Stimulated activated CD4-positive, alpha-beta T cell treated with anti-CD3 and anti-CD28 coated beads, Interleukin-12 subunit alpha, Interleukin-12 subunit beta, amount 100 ng/mL, for 24 hours (primary cell): ENCODE data around the gene SMPD1.

ENCODE experiments used
- DNase-seq, 2 experiments: peaks; one replicate each; pipeline ENCODE4 v3.0.0-alpha.2; 2020; ENCODE audit warnings: low read depth in 2 of 2

The SMPD1 gene

DNA sequence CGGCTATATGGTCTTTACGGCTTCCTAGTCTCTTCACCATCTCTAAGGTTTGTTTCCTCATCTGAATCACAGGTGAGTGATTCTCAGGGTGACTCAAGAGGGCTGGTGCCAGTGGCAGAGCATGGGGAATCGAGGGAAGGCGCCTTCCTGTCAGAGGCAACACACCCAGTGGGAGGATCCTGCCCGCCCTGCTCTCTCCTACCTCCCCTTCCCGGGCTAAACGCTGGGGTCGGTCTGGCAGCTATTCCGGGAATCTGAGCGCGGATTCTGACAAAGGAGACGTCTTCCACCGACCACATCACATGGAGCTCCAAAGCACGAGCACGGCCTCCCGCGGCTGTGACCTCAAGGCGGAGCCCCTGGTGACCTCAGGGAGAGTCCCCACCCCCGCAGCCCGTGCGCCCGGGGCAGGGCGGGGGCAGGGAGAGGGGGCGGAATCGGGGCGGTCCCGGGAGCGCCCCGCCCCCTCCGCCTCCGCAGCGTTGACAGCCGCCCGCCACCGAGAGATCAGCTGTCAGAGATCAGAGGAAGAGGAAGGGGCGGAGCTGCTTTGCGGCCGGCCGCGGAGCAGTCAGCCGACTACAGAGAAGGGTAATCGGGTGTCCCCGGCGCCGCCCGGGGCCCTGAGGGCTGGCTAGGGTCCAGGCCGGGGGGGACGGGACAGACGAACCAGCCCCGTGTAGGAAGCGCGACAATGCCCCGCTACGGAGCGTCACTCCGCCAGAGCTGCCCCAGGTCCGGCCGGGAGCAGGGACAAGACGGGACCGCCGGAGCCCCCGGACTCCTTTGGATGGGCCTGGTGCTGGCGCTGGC is at the start of gene SMPD1:
Gene SMPD1 (plus strand): TSS at position 570 of the 813 bp plus-strand sequence. CDS start 125 bp downstream, at position 695.
- DNase-seq, result peak; percentile 86

DNA sequence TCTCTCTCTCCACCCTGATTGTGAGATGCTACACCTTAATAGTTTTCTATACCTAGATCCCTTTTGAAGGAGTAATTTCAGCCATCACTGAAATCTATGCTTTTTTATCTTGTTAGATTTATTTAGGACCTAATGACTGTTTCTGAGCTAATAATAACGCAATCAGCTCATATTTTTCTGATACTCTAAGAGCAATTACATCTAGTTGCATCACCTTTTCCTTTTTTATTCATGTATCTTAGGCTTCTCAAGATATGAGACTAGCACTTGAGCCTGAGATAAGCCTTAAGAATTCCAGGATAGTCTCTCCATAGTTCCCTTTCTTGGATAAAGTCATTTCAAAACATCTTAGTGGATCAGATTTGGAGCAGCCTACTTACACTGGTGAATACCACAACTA is 44.9 kb upstream of the SMPD1 start:
- no peak for DNase-seq

DNA sequence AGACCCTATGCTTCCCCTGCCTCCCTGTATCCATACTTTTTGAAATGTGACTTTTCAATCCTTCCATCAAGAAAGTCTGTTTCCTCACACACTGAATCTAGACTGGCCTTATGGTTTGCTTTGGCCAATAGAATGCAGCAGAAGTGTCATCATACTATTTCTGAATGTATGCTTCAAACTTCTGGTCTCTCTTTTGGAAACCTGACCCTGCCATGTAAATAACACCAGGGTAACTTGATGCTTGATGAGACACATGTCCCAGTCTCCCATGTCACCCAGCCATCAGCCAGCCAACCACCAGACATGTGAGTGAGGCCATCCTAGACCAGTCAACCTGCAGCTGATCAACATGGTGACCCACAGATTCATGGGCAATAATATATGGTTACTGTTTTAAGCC is 40.2 kb upstream of the SMPD1 start:
- DNase-seq, result no peak

DNA sequence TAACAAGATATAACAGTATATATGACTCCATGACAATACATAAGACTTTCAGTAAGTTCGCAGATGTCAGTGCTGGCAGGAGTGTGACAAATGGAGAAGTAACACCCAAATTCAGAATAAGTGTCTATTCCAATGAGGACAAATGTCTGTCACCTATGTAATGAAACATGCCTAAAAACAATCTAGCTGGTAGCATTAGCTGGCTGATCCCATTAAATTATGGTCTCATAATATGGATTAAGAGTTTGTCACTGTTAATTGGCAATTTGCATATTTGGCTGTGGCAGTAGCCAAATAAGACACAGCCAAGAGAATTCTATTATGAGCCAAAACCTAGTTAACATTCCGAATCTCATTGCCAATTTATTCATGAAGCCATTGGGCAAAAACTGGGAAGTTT is 39.8 kb upstream of the SMPD1 start:
- DNase-seq, result no peak

DNA sequence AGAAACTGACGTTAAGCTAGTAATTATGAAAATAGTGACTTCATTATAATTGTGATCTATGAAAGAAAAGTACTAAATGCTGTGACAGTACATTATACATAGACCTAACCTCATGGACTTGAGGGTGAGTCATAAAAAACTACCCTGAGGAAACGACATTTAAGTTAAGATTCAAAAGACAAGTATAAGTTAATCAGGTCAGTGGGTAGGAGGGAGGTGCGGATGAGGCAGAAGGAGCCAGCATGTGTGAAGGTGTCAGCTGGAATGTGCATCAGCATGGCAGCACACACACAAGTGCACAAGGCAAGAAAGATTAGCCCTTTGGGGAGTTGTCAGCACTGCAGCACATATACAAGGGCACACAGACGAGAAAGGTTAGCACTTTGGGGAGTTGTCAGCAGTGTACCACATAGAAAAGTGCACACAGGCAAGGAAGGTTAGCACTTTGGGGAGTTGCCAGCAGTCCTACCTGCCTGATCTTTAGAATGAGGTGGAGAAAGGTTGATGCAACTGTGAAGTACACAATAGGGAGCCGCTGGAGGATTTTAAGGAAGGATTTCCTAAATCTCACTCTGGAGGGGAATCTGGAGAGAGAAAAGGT is 38.4 kb upstream of the SMPD1 start:
- DNase-seq, result peak in 1 of 2 experiments; percentile 9

DNA sequence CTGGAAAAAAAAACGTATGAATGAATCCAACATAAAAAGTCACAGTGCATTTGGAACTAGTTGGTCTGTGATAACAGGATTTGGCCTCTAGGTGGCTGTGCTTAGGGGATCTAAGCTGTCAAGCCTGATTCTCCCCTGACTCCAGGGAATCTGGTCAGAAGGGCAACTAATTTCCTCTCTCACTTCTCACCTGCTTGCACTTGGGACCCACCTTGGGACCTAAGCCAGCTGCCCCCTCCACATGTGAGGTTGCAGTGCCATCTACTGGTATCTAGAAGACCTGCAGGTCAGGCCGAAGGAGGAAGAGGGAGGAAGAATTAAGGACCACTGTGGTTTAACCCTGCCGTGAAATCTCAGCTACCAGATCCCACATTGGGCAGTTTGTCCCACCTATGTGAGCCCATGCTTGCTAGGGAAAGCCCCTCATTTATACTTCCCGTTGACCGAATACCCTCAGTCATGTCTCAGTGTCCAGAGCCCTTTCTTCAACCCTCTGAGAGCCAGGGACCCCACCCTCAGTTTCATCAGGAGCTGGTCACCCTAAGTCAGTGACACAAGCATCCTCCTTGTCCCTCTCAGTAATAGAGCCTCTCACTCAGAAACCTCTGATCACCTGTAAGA is 36.8 kb upstream of the SMPD1 start:
- DNase-seq, result peak; percentile 34 to 44

DNA sequence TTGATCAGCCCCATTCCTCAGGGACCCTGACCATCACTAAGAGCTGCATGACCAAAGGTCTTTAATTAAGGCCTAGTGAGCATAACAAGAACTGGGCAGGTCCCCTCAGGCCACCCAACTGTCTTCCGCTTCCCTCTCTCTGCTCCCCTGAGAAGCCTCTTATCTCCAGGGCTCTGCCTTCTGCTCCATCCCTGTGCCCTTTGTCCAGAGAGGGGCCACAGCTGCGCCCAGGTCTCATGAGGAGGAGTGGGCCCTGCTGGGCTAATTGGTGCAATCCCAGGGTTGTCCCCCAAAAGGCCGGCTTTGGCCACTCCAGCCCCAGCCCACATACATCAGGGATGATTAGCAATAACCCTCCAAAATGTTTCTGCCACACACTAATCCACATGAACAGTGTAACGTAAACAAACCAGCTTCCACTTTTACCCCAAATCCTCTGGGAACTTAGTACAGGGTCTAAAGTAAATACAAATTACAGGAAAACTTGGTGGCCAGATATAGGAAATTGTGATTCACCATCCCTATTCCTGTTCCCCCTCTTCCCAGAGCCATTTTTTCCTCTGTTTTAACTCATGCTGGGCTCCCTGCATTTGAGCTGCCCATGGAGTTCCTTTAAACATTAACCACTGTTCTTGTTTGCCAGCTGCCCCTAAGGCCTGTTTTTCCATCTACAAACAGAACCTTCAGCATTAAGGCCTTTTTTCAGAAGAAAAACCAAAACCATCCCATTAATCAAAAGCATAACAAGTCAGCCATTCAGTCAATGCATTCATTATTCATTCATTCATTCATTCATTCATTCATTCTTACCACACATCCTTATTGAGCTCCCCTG is 35.4 kb upstream of the SMPD1 start:
- no peak for DNase-seq

DNA sequence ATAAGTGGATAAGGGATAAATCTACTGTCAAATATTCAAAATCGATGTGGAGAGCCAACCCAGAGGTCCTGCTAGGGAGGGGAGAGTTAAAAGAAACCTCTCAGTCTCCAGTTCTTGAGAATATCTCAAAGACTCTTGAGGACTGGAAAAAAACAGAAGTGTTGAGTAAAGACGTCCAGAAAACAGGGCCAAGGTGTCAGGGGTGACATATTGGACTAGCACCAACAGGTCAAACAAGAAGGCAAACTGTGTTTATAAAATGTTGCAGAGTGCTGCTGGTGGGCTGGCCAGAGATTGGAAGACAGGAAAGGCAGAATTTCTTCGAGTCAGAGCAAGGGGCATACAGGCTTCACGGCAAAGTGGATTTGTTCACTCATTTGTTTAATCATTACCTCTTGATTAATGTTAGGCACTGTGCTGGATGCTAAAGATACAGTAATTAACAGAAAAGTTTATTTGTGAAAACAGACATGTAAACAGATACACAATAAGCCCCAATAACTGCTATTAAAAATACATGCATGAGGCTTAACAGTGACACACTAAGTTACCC is 33.7 kb upstream of the SMPD1 start:
- no peak for DNase-seq

DNA sequence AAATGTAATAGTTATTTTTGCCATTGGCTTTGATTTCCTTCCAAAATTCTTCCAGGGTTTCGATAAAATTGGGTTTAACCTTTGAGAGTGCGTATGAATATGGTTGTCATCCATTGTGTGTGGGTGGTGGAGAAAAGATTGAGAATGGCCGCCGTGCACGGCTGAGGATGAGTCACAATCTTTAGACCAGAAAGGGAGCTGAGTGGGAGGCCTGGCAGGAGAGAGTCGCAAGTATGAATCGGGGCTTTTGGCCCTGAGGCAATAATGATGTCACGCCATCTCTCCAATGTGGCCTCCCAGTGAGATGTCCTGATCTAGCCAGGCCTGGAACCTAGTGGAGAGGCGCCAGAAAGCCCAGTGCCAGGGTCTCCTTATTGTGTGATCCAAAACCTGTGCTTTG is 33.1 kb upstream of the SMPD1 start:
- DNase-seq, result peak in 1 of 2 experiments; percentile 44

DNA sequence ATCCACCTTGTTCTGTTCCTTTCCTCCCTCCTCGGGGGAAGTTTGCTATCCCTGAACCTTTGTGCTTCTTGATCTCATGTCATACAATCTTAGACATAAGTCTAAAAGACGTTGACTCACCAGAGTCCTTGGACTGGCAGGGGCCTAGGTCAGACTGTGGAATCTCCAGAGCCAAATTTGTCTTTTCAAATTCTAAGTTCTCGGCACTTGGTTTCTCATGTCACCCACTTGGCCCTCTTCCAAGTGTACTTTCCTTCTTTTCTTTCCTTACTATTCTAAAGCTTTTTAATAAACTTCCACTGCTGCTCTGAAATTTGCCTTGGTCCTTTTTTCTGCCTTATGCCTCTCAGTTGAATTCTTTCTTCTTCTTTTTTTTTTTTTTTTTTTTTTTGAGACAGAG is 30.1 kb upstream of the SMPD1 start:
- DNase-seq, result no peak

DNA sequence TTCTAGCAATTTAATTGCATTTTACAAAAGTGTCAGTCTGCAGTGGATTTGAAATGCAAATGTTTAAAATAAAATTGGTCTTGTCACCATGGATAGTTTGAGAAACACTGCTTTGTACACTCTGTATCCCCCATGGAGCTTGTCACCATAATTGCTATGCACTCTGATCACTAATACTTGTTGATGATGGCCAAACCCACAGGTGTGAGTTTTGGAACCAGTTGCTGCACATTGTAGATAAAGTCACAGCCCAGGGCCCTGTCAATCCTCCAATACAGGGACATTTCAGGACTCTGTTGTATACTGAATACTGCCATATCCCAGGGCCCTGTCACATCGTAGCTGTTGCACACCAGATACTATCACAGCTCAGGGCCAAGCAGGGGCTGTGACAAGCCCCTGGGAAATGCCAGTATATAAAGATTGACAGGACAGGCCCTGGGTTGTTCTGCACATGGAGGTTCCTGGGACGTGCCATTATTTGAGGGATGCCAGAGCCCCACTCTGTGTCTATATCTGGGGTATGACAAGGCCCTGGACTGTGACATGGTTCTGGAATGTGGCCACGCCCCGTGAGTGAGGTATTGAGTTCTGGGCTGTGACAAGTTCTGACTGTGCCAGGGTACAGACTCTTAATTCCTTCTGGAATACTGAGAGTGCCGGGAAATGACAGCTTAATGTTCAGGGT is 27.9 kb upstream of the SMPD1 start:
- DNase-seq, result no peak

DNA sequence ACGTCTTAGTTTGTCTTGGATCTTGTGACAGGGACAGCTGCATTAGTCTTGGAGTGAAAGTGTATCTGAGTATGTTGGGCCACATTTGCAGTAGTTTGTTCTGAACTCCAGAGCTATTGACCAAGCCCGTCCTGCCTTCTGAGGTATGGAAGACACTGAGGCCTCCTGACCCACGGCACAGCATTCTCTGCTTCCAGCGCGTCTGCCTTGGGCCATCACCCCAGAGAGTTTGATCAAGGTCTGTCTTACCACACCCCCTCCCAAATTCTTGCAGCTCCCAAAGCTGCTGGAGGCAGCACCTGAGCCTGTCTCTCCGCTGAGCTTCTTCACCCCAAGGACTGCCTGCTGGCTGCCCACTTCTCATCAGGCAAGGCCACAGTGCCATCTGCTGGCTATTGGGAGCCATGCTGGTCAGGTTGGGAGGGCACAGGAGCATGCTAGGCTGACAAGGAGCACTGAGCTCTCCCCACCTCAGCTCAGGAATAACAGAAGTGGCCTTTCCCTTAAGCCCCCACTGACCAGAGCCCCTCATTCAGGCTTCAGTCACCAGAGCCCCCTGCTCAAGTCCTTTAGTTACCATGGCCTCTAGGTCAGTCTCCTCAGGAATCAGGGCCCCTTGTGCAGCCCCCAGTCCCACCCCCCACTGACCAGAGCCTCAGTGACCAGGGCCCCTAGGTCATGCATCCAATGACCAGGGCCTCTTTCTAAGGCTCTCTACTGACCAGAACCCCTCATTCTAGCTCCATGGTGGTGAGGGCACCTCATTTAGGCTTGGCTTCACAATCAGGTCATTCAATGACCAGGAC is 27.2 kb upstream of the SMPD1 start:
- peak; percentile 52 to 69 for DNase-seq

DNA sequence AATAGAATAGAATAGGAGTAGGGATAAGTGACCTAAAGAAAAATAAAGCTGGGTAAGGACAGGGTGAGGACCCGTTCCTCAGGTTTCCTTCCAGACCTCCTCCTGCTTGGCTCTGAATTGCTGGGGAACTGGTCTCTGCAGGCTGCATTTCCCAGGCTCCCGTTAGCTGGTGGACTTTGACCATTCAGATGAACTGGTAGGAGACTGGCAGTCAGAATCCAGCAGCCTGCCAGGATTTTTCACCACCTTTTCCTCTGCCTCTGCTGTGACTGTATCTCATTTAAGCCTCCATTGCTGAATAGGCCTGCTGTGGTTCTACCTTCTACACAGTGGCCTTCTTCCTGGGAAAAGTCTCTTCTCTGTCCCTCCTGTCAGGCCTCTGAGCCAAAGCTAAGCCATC is 24.6 kb upstream of the SMPD1 start:
- DNase-seq, result no peak

DNA sequence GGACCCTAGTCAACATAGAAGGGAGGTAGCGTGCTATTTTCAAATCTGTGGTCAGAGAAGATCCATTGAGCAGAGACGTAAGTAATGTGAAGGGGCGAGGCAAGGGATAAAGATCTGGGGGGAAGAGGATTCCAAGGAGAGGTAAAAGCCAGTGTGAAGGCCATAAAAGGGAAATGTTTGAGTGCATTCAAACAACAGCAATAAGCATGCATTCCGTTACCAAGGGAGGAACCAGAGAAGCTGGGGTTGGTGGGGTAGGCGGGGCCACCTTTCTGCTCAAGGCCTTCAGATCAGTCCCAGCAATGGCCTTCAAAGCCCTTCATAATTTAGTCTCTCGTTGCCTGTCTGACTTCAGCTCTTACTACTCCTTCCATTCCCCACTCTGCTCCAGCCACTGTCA is 18.4 kb upstream of the SMPD1 start:
- no peak for DNase-seq

DNA sequence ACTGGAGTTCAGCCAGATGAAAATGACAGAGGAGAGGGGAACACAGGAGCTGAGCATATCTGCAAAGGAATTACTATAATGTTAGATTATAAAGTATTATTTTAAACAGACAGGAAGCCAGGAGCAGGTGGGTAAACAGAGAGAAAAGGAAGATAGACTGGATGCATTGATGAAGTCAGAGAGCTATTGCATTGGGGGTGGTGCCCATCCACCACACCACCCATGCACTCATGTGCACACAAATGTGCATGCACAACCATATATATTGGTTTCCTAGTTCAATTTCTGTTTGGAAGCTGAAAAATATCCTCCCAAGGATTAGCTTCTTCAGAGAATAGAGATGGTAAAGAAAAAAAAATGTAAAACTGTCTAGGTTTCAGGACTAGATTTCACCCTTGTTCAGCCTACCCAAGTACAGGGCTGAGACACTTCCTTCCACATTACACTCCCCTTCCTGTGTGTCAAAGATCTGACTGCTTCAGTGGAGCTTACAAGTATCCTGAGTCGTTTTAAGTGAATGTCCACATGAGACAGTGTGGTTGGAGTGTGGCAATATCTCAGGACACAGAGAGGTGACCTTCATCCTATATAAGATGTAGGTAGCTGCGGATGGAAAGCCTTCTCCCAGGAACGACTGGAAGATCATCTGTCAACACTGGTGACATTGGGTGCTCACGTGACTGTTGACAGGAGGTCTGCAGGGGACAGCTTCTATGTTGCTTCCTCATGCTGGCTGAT is 12.2 kb upstream of the SMPD1 start:
- no peak for DNase-seq

DNA sequence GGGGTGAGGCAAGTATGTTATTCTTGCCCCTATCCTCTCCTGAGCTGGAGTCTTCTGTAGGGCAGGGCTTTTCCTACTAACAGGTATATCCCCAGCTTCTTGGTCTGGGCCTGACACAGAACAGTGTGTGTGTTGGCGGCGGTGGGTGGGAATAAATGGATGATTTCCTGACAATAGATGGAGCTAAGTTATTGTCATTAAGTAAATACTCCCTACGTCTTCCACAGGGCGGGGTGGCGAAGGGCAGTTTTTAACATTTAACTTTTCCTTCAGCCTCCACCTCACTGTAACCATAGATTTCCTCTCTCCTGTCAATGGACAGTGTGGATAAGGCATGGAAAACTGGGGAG is 11.7 kb upstream of the SMPD1 start:
- no peak for DNase-seq

DNA sequence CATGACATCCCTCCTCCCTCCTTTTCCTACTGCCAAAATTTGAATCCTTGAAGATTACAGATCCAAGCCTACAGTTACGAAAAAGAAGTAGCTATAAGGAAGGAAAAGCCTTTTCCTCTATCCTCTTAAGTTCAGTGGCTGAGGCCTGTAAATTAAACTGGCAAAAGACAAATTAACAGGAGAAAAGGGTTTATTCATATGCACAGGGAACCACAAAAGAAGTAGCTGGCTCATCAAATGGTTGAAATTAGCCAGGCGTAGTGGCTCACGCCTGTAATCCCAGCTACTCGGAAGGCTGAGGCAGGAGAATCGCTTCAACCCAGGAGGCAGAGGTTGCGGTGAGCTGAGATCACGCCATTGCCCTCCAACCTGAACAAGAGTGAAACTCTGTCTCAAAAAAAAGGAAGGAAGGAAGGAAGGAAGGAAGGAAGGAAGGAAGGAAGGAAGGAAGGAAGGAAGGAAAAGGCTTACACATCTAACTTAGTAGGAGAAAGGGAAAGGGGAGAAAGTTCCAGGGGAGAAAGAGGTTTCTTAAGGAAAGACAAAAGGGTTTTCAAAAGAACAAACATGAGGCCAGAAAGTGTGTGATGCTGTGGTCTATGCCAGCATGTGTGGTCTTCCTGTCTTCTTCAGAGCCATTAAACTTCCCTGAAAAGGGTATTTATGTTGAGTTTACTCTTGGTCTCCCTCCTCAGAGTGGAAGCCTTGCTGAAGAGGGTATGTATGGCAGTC is 5.1 kb upstream of the SMPD1 start:
- no peak for DNase-seq

DNA sequence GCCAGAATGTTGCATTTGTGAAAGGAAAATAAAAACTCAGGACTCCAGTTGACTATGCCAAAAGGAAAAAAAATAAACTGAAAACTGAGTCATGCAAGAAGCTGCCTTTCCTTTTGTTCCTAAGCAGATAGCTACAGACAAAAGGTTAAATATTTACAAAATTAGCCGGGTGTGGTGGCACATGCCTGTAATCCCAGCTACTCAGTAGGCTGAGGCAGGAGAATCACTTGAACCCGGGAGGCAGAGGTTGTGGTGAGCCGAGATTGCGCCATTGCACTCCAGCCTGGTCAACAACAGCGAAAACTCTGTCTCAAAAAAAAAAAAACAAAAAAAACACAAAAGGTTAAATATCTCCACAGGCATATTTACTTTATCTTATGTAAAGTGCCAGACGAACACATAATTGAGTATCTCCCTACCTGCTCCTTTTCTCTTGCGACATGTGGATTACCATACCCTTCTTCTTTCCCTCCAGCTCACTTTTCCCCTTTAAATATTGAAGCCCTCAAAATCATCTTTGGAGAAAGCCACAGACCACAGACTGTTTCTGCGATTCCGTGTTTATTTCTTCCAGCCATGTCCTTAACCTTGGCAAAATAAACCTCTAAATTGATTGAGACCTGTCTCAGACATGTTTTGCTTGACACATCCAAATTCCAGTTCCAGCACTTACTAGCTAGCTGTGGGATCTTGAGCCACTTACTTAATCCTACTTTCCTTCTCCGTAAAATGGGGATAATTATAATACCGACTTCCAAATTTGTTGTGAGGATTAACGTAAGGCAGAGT is 2.3 kb upstream of the SMPD1 start:
- no peak for DNase-seq
